MG63 (cell line): ENCODE data around the gene SCMH1. TPM values are rescaled to one million over a fixed set of nuclear protein-coding genes. Genes with fewer than 3 reads are reported as not detected.

Experiments
- DNase-seq: peaks from one replicate; pipeline ENCODE4 v3.0.0-alpha.2; 2020
- H3K27me3 ChIP-seq: fragments of 250-450 bp; sonication (Bioruptor Pico); 2 replicates; pipeline ENCODE4 v1.5.1; 2020; ENCODE audit warnings: mild to moderate bottlenecking, moderate library complexity
- H3K36me3 ChIP-seq: fragments of 250-450 bp; sonication (Bioruptor Pico); 2 replicates; pipeline ENCODE4 v1.5.1; 2020; ENCODE audit warnings: mild to moderate bottlenecking, moderate library complexity
- H3K4me3 ChIP-seq: fragments of 250-450 bp; sonication (Bioruptor Pico); 2 replicates; pipeline ENCODE4 v1.5.1; 2020; ENCODE audit warnings: mild to moderate bottlenecking, moderate library complexity
- H3K9me3 ChIP-seq: fragments of 250-450 bp; sonication (Bioruptor Pico); 2 replicates; pipeline ENCODE4 v1.5.1; 2020; ENCODE audit warnings: mild to moderate bottlenecking, moderate library complexity
- total RNA-seq: library from RNA; depleted of rRNA; stranded (reverse); fragments of >200 nt; shearing (Covaris generic); gene quantifications from 2 replicates; pipeline ENCODE4 v1.2.3, GENCODE V29; 2014; ENCODE audit warnings: low replicate concordance; rRNA removed

Gene SCMH1
- total RNA-seq, result 11.5 and 13.4 TPM in 2 replicates

DNA sequence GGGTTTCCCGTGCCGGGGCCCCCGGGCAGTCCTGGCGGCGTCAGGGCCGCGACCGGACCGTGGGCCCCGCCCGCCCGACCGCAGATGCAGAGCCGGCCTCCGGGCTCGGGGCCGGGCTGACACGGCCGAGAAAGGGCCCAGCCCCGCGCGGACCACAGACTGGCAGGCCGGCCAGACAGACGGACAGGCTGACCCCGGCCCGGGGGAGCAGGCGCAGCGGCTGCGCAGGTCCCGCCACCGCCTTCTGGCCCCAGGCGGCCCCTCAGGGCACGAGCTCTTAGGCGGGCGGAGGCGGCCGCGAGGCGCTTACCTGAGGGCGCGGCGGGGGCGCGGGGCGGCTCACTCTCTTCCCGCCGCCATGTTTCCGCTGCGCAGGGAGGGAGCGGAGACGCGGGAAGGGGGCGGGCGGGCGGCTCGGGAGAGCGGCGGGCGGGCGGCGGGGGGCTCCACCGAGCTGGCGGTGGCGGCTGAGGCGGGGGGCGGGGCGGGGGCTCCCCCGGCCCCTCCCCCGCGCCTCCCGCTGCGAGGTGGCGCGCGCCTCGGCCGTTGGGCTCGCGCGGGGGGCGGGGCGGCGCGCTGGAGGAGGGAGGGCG is at the start of gene SCMH1:
Gene SCMH1, minus strand, starts transcription at position 558 of the 593 bp plus-strand sequence. CDS start 56,173 bp downstream, outside the sequence.
- no peaks in the 10 kb centered on the region for H3K9me3 ChIP-seq
- no peaks in the 10 kb centered on the region for H3K36me3 ChIP-seq
- DNase-seq, result peak; percentile 49

DNA sequence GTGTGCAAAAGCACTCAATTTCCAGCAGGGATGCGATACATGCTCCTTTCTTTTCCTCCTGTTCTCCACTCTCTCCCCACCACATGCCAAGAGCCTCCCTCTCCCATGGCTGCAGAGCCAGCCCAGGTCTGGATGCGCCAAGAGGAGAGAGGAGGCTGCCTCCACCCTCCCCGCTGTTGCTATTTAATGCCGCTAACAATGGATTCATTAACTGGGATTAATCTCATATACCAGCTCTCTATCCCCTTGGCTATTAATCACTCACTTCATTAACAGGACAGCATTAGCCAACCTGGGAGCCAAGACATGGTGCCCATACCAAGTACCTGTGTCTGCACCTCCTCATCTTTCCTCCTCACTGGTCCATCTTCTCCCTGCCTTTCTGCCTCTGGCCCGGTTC is 49.1 kb upstream of the SCMH1 start:
- no peak for DNase-seq
- no peaks in the 10 kb centered on the region for H3K36me3 ChIP-seq
- no peak overlapping the region for H3K4me3 ChIP-seq
- H3K9me3 ChIP-seq, result no peaks in the 10 kb centered on the region
- H3K27me3 ChIP-seq, result peaks cover 15% of the 10 kb centered on the region; the same call in 1 of the 2 replicates

More for the DNA sequence above, at the start of gene SCMH1:
- Histone ChIP-seq H3K4me3 (peak within 1 kb of the TSS; percentile 64), H3K27me3 (no peaks in the 10 kb centered on the region)

DNA sequence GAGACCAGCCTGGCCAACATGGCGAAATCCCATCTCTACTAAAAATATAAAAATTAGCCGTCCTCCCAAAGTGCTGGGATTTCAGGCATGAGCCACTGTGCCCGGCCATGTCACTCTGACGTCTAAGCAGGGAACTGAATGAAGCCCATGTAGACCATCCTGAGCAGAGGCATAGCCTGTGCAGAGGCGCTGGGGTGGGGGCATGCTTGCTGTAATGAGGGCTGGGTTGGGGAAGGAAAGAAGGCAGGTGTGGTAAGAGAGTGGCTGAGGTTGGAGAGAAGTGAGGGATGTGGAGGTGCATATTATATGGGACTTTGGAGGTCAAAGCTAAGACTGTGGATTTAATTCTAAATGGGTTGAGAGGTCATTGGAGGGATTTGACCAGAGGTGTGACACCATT is 47.1 kb upstream of the SCMH1 start:
- DNase-seq, result no peak
- Histone ChIP-seq H3K36me3 (no peaks in the 10 kb centered on the region), H3K27me3 (peaks cover 15% of the 10 kb centered on the region; the same call in 1 of the 2 replicates), H3K4me3 (no peak overlapping the region), H3K9me3 (no peaks in the 10 kb centered on the region)

DNA sequence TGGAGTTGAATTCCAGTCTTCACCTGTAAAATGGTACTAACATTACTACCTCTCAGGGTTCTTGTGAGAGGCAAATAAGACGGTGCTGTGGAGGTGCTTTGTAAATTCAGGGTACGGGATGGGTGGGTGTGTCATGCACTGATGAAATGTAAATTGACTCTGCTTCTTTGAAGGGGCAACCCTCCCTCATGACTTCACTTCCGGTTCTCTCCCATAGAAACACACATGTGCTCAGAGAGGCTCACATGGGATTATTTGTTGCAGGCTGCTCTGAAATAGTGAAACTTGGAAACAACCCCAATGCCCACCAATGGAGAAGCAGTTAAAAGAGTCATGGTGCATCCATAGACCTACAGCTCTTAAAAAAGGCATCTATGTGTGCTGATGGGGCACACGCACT is 44.9 kb upstream of the SCMH1 start:
- Histone ChIP-seq H3K36me3 (no peaks in the 10 kb centered on the region), H3K4me3 (no peak overlapping the region), H3K9me3 (no peaks in the 10 kb centered on the region), H3K27me3 (peaks cover 15% of the 10 kb centered on the region; the same call in 1 of the 2 replicates)
- no peak for DNase-seq

DNA sequence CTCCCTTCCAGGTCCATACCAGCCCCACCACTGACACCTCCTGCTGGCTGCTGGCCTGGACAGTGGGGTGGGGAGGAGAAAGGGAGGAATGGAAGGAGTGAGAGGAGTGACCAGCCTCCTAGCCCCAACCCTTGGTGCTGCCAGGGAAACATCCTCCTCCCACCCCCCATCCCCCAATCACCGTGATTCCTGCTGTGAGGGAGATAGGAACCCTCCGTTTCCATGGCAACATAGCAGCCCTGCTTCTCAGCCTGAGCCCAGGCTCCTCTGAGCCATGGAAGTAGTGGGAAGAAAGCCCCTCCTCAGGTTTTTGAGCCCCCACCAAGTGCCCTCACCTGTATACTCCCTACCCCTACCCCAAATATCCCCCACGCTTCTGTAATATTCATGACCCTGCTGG is 44.4 kb upstream of the SCMH1 start:
- peaks cover 12% of the 10 kb centered on the region; the same call in 1 of the 2 replicates for H3K27me3 ChIP-seq
- H3K36me3 ChIP-seq, result no peaks in the 10 kb centered on the region
- no peaks in the 10 kb centered on the region for H3K9me3 ChIP-seq

DNA sequence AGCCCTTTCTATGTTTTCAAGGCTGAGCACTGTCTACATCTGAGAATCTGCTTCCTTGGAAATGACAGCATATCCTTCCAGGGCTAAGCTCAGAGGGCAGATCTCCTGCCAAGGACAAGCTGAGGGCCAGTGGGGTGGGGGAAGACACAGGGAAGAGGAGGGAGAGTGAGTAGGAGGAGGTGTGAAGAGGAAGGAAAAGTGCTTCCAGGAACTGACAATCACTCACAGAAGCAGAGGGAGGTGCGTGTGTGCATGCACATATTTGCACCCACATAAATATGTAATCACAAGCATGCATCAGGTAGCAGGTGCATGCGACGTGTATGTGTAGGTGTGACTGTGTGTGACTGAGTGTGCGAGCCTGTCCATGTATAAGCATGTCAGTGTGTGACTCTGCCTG is 43.7 kb upstream of the SCMH1 start:
- no peaks in the 10 kb centered on the region for H3K9me3 ChIP-seq
- H3K36me3 ChIP-seq, result no peaks in the 10 kb centered on the region
- H3K27me3 ChIP-seq, result peaks cover 9% of the 10 kb centered on the region; the same call in 1 of the 2 replicates

More for the DNA sequence above, 44.4 kb upstream of the SCMH1 start:
- DNase-seq, result no peak
- H3K4me3 ChIP-seq, result no peak overlapping the region

DNA sequence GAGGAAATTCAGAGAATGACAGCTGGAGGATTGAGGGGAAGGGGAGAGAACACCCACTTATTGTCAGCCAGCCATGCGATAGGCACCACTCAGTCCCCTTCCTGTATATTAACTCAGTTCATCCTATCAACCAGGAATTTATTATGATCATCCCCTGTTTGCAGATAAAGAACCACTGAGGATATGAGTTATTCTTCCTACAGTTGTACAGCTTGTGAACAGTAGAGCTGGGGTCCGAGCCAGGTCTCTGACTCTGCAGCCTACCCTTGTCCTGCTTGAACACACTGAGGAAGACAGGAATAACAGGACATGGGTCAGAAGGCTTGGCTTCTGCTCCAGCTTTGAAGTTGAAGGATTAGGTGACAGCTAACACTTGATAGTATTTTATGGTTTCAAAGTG is 42.0 kb upstream of the SCMH1 start:
- Histone ChIP-seq H3K27me3 (0 out of 2 replicates have a peak, but pooled peaks cover 5% of the 10 kb centered on the region), H3K4me3 (no peak overlapping the region), H3K9me3 (no peaks in the 10 kb centered on the region), H3K36me3 (no peaks in the 10 kb centered on the region)
- DNase-seq, result no peak

More for the DNA sequence above, 43.7 kb upstream of the SCMH1 start:
- no peak for DNase-seq
- no peak overlapping the region for H3K4me3 ChIP-seq

DNA sequence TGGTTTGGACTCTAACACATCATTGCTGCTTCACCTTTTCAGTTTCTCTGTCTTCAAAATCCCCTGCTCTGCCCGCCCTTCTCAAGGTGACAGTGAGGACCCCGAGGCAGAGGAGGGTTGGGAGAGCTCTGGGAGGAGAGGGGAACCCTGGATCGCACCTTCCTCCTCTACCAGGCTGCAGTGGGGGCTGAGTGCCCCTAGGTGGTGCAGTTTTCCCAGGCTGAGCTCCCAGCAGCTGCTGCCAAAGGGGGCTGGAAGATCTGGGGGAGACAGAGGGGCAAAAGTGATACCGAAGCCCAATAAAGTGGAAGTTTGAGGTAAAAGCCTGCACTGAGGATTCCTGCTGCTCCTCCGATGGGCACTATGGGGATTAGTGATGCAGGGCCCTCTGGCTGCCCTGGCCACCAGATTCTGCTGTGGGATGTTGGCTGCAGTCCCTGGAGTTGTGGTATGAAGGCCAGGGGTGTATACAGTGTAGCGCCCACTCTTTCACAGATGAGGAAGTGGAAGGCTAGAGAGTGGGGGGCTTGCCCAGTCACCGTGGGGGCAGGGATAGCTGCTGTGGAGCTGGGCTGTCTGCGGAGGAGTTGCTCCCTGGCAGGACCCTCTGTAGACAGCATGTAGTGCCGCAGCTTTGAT is 40.7 kb upstream of the SCMH1 start:
- Histone ChIP-seq H3K36me3 (no peaks in the 10 kb centered on the region), H3K9me3 (no peaks in the 10 kb centered on the region), H3K27me3 (0 out of 2 replicates have a peak, but pooled peaks cover 5% of the 10 kb centered on the region), H3K4me3 (no peak overlapping the region)
- DNase-seq, result peak; percentile 19

DNA sequence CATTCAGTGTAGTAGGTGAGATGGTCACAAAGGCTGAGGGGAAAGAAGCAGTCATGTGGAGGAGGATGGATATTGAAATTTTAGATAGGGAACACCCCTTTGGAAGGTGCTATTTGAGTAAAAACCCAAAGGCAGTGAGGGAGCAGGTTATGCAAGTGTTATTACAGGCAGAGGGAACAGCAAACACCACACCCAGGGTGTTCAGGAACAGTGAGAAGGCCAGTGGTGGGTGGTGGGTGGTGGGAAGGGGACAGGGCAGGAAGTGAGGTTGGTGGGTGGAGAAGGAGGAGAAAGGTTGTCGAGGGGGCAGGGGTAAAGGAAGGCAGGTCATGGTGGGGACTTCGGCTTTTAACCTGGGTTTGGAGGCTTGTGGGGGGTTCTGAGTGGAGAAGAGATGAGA is 39.2 kb upstream of the SCMH1 start:
- no peak overlapping the region for H3K4me3 ChIP-seq
- no peaks in the 10 kb centered on the region for H3K9me3 ChIP-seq
- no peaks in the 10 kb centered on the region for H3K36me3 ChIP-seq
- DNase-seq, result no peak
- H3K27me3 ChIP-seq, result no peaks in the 10 kb centered on the region

DNA sequence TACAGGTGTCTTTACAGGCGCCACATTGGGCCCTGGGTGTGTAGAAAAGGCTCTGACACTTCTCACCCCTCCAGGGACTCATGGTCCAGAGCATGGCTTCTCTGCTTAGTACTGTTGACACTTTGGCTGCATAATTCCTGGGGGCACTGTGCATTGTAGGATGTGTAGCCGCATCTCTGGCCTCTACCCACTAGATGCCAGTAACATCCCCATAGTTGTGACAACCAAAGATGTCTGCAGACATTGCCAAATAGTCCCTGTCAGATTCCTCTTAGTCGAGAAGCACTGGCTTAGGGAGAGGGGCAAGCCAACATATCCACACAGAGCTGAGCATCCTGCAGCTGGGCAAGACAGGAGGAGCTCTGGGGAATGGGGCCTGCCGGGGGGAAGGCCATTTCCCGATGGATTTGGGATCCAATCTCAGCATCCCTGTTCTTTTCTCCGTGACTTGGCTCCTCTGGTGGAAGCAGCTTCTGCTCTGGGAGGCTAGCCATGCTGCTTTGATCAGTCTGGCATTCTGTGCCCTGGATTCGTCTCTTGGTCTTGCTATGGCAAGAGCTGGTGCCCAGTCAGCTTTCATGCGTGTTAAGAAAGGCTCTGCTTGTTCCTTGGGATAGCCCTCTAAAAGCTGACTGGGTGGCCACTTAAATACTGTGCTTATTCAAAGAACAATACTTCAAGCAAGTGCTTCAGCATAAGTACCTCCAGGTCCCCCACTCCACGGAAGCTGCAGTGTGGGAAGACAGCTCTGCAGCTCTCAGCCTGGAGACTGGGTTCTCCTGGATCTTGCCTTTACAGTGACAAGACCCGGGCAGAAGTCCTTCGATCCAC is 38.3 kb upstream of the SCMH1 start:
- Histone ChIP-seq H3K27me3 (no peaks in the 10 kb centered on the region), H3K9me3 (no peaks in the 10 kb centered on the region), H3K4me3 (no peak overlapping the region), H3K36me3 (no peaks in the 10 kb centered on the region)
- no peak for DNase-seq

DNA sequence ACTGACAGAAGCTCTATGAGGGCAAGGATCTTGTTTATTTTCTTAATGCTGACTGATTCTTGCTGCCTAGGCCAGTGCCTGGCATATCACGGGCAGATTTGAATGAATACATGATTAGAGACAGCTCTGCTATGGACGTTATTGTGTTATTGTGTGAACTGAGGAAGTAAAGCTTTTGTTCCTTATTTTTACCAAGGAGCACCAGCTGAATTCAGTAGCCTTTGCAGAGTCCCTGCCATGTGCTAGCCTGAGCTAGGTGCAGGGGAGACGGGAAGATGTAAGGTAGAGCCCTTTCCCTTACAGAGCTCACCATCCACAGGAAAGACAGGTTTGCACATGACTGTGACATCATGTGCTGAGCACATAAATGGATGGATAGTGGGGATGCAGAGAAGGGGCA is 36.0 kb upstream of the SCMH1 start:
- Histone ChIP-seq H3K9me3 (no peaks in the 10 kb centered on the region), H3K27me3 (no peaks in the 10 kb centered on the region), H3K36me3 (no peaks in the 10 kb centered on the region), H3K4me3 (no peak overlapping the region)
- DNase-seq, result no peak

DNA sequence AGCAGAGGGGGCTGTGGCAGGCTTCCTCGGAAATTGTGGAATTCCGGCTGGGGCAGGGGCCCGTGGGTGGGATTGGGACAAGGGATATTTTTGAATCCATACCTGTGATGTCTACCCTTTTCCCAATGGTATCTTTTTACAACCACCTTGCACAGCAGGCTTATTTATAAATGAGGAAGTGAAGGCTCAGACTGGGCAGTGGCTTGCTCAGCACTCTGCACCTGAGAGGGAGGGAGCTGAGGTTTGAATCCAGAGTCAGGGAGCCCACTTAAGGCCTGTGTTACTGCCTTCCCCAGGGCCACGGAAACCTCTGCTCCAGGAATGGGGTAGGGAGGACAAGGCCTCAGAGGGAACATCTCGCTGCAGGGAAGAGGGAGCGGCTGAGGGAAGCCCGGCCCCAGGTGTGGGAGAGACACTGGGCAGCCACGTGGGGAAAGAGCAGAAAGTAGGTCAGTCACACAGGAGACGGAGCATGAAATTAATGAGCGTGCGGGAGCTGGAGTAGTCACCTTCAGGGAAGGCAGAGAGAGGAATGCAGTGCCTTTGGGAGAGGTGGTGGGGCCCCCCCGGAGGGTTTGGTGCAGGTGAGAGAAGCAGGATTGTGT is 35.4 kb upstream of the SCMH1 start:
- Histone ChIP-seq H3K27me3 (no peaks in the 10 kb centered on the region), H3K4me3 (no peak overlapping the region), H3K9me3 (no peaks in the 10 kb centered on the region), H3K36me3 (no peaks in the 10 kb centered on the region)
- DNase-seq, result no peak

DNA sequence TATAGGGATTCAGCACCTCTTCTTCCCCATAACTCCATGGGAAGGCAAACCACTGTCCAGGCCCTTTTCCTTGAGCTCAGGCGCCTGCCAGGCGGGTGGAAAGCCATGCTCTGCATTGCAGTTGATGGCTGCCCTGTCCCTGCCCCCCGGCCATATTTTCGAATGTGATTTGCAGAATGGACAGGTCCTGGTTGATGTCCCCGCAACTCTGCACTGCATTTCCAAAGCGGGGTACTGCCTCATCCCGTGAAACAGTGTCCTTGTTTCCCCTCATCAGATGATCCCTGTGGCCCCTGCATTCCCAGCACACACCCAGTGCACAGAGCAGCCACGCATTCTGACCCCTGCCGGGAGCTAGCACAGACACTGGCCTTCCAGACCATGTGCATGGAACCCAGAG is 33.7 kb upstream of the SCMH1 start:
- Histone ChIP-seq H3K27me3 (no peaks in the 10 kb centered on the region), H3K9me3 (no peaks in the 10 kb centered on the region)

DNA sequence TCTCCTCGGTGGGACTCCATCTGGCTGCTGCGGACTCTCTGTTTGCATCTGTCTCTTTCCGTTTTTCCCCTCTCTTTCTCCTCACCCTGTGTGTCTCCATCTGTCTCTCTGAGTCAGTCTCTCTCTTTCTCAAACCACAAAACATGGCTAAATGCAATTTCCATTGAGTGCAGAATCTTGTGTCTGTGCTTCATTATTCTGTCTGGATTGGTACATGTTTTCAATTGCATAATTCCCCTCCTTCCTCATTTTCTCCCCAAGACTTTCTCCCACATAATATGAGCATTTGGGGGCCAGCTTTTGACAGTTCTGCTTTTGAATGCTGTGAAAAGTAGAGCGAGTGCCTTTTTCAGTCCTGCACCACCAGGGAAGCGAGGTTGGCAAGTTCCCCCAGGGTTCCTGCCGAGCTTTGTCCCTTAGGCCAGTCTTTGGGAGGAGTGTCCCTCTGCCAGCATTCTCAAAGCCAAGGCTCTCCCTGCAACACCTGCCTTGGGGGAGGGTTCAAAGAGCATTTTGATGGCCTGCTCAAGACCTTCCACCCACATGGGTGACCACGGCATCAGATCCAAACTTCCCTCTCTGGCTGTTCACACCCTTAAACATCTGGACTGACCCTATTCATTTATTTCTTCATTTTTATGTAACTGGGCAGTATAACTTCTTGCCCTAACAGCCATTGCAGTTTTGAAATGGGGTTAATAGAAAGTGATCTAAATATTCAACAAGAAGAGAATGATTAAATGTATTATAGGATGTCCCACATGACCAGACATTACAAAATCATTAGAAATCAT is 32.8 kb upstream of the SCMH1 start:
- Histone ChIP-seq H3K9me3 (no peaks in the 10 kb centered on the region), H3K36me3 (no peaks in the 10 kb centered on the region), H3K4me3 (no peak overlapping the region), H3K27me3 (no peaks in the 10 kb centered on the region)
- no peak for DNase-seq

More for the DNA sequence above, 33.7 kb upstream of the SCMH1 start:
- DNase-seq, result no peak
- no peaks in the 10 kb centered on the region for H3K36me3 ChIP-seq
- H3K4me3 ChIP-seq, result no peak overlapping the region

DNA sequence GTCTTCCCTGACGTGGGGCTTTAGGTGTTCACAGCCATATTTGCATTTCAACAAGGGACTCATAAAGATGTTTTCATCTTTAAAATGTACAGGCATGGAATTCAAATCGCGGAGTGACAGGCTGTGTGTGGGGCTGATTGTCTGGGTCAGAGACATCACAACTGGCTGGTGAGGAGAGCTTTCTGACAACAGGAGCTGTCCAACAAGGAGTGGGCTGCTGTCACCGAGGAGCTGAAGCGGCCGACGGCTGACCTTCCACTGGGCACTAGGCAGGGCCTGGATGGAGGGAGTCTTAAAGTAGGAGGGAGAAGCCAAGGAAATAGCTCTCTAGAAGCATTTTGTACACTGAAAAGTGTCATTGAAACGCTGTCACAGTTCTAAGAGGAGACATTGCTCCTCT is 30.5 kb upstream of the SCMH1 start:
- H3K27me3 ChIP-seq, result no peaks in the 10 kb centered on the region
- H3K36me3 ChIP-seq, result no peaks in the 10 kb centered on the region
- H3K4me3 ChIP-seq, result no peak overlapping the region
- DNase-seq, result no peak
- no peaks in the 10 kb centered on the region for H3K9me3 ChIP-seq

DNA sequence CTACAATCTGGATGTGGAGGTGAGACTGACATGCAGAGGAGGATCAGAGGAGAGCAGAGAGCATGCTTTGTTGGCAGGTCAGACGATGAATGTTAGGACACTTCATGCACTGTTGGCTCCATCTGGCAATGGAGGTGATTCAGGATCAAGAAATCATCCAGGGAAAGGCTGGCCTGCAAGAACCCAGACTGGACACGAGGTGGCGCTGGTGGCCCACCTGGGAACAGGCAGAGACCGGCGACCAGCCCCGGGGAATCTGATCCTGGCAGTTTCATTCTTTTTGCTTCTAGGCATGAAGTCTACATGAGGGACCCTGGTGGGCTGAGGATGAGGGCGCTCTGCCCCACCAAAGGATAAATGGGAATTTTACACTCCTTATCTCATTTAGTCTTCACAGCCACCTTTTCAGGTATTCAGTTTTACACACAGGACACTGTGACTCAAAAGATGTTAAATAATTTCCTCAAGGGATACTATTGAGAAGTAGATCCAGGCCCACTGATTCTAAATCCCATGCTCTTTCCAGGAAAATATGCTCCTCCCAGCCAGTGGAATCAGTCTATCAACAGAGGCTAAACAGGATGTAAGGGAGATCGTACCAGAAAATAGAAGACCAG is 26.2 kb upstream of the SCMH1 start:
- peak; percentile 69 for DNase-seq
- Histone ChIP-seq H3K4me3 (no peak overlapping the region), H3K27me3 (no peaks in the 10 kb centered on the region), H3K36me3 (no peaks in the 10 kb centered on the region), H3K9me3 (no peaks in the 10 kb centered on the region)
